ENCODE measurements around the gene IFT74. TPM values are rescaled to one million over a fixed set of nuclear protein-coding genes. Genes with fewer than 3 reads are reported as not detected.

IFT74 gene
- polyA plus RNA-seq, 3 donors = 33.4 to 47.1 (median 37.2) TPM

- DNase-seq (ENCODE audit: extremely low read depth in 1 of 11, low read depth in 9 of 11, low spot score in 4 of 11) = no peak
Measured at GRCh38 chr9:27108981-27109541, 152.8 kb downstream of the IFT74 start, which contains the start of gene TEK. Gene TEK, plus strand, starts transcription at chr9:27109225. Its CDS starts 366 bp downstream, at chr9:27109591.

GRCh38 chr9:27109621-27110020 lies 153.4 kb downstream of the IFT74 start:
- DNase-seq (ENCODE audit: extremely low read depth in 1 of 11, low read depth in 9 of 11, low spot score in 4 of 11) = no peak

GRCh38 chr9:27110181-27110580 lies 154.0 kb downstream of the IFT74 start:
- no peak for DNase-seq (ENCODE audit: extremely low read depth in 1 of 11, low read depth in 9 of 11, low spot score in 4 of 11)

GRCh38 chr9:27112235-27112634 lies 156.0 kb downstream of the IFT74 start:
- no peak for DNase-seq (ENCODE audit: extremely low read depth in 1 of 11, low read depth in 9 of 11, low spot score in 4 of 11)

Other genes starting within 250 kb of the IFT74 start
- 10 to 100 TPM; 39.3 to 42.7 (median 41.2) TPM for gene CAAP1, start 63.6 kb upstream of the IFT74 start, polyA plus RNA-seq (ENCODE audit: insufficient read length in 3 of 3)
- 10 to 100 TPM; 40.3 to 54.5 (median 41.5) TPM for gene PLAA, start 9.2 kb upstream of the IFT74 start, polyA plus RNA-seq (ENCODE audit: insufficient read length in 3 of 3)
- gene LRRC19, start 49.3 kb downstream of the IFT74 start, polyA plus RNA-seq (ENCODE audit: insufficient read length in 3 of 3) = 10 to 100 TPM; 12.2 to 17.0 (median 16.4) TPM
- 10 to 100 TPM; 32.9 to 38.6 (median 35.6) TPM for gene TEK, start 152.8 kb downstream of the IFT74 start, polyA plus RNA-seq (ENCODE audit: insufficient read length in 3 of 3)